Keratinocyte (primary cell): ENCODE results near the gene DDX4. TPM values are rescaled to one million over a fixed set of nuclear protein-coding genes. Genes with fewer than 3 reads are reported as not detected.

Experiments used
- DNase-seq: peaks from one replicate; pipeline ENCODE4 v3.0.0-alpha.2; 2011; ENCODE audit warnings: low read depth, missing footprints, low spot score
- FAIRE-seq: peaks from 2 replicates; lab custom pipeline; 2011; peaks lifted over from hg19 to GRCh38; lab: Jason Lieb, UNC
- H2AFZ ChIP-seq: 2 replicates; pipeline ENCODE4 v1.6.0; 2012; ENCODE audit warnings: low read length, control low read depth, inconsistent platforms; ENCODE audit not compliant: control insufficient read depth
- H3K27ac ChIP-seq: 2 replicates; pipeline ENCODE4 v1.5.1; 2011; ENCODE audit warnings: low read length; ENCODE audit not compliant: control insufficient read depth, insufficient read depth
- H3K27me3 ChIP-seq: 3 replicates; pipeline ENCODE4 v1.6.0; 2011; ENCODE audit warnings: low read length; ENCODE audit not compliant: control insufficient read depth, insufficient read depth; ENCODE audit errors: extremely low read depth
- H3K36me3 ChIP-seq, 2 experiments: 2 replicates in 1 of 2; 3 replicates in 1 of 2; pipeline ENCODE4 v1.5.1; 2011; ENCODE audit warnings: low read length in 2 of 2, mild to moderate bottlenecking in 1 of 2; ENCODE audit not compliant: control insufficient read depth in 2 of 2, insufficient read depth in 2 of 2; ENCODE audit errors: extremely low read depth in 1 of 2
- H3K4me1 ChIP-seq: 3 replicates; pipeline ENCODE4 v1.5.1; 2011; ENCODE audit warnings: low read length; ENCODE audit not compliant: control insufficient read depth, insufficient read depth; ENCODE audit errors: extremely low read depth
- H3K4me2 ChIP-seq: 3 replicates; pipeline ENCODE4 v1.6.0; 2011; ENCODE audit warnings: low read depth, low read length; ENCODE audit not compliant: control insufficient read depth, insufficient read depth; ENCODE audit errors: extremely low read depth
- H3K4me3 ChIP-seq, 3 experiments: fragments of 200-600 bp in 1 of 3; sonication (generic) in 1 of 3; 2 replicates in 2 of 3; 3 replicates in 1 of 3; pipeline ENCODE4 v1.5.1; 2011 to 2016; ENCODE audit warnings: low read length in 3 of 3, mild to moderate bottlenecking in 3 of 3, control low read depth in 2 of 3, inconsistent platforms in 1 of 3, low read depth in 1 of 3, mixed read lengths in 1 of 3, mixed run types in 1 of 3, moderate library complexity in 1 of 3; ENCODE audit not compliant: control insufficient read depth in 2 of 3, insufficient read depth in 2 of 3; ENCODE audit errors: extremely low read depth in 1 of 3
- H3K79me2 ChIP-seq: 2 replicates; pipeline ENCODE4 v1.6.0; 2012; ENCODE audit warnings: low read length; ENCODE audit not compliant: control insufficient read depth, insufficient read depth
- H3K9ac ChIP-seq: 3 replicates; pipeline ENCODE4 v1.6.0; 2011; ENCODE audit warnings: low read length; ENCODE audit not compliant: control insufficient read depth, insufficient read depth; ENCODE audit errors: extremely low read depth
- H3K9me1 ChIP-seq: 3 replicates; pipeline ENCODE4 v1.6.0; 2011; ENCODE audit warnings: low read length; ENCODE audit not compliant: control insufficient read depth, insufficient read depth; ENCODE audit errors: extremely low read depth
- H3K9me3 ChIP-seq: 2 replicates; pipeline ENCODE4 v1.5.1; 2012; ENCODE audit warnings: low read depth, low read length; ENCODE audit not compliant: control insufficient read depth
- H4K20me1 ChIP-seq: 3 replicates; pipeline ENCODE4 v1.6.0; 2011; ENCODE audit warnings: low read length; ENCODE audit not compliant: control insufficient read depth, insufficient read depth; ENCODE audit errors: extremely low read depth
- CTCF ChIP-seq, 3 experiments: IDR thresholded peaks in 1 of 3; conservative IDR thresholded peaks in 1 of 3; optimal IDR thresholded peaks in 1 of 3; 2 replicates in 2 of 3; 3 replicates in 1 of 3; pipeline versions ENCODE3 to v1.5.1; 2011; ENCODE audit warnings: low read length in 3 of 3, mild to moderate bottlenecking in 3 of 3, moderate library complexity in 2 of 3, control low read depth in 1 of 3, inconsistent platforms in 1 of 3; ENCODE audit not compliant: insufficient read depth in 2 of 3; ENCODE audit errors: extremely low read depth in 1 of 3
- EZH2 ChIP-seq: IDR thresholded peaks from one replicate; pipeline ENCODE4 v1.6.1; 2012; ENCODE audit warnings: inconsistent platforms, mild to moderate bottlenecking, low read length, moderate library complexity
- dilution Hi-C: fragments of 300-500 bp; cut with MboI; formaldehyde crosslinking; loops from one replicate; pipeline ENCODE4 v1.7.0; 2020; ENCODE audit warnings: low sequenced_read_pairs; ENCODE audit not compliant: extremely low pct_ligation_motif_present
- polyA plus RNA-seq, 5 experiments: library from polyadenylated mRNA; depleted of rRNA in 3 of 5; stranded (reverse) in 3 of 5; stranded (forward) in 1 of 5; unstranded in 1 of 5; fragments of >200 nt; gene quantifications; 1 replicate in 1 of 5; 2 replicates in 3 of 5; 3 replicates in 1 of 5; pipeline versions ENCODE4 v1.2.1 to v1.2.3, GENCODE V29; 2011 to 2012; ENCODE audit warnings: missing spikeins in 2 of 5, low read depth in 1 of 5, low replicate concordance in 1 of 5

DDX4 gene
- polyA plus RNA-seq, 1 donor (not counting 4 experiments of a cell fraction or from before 2014, with no cell fraction given), result 0.04 TPM

GRCh38 chr5:55714339-55714738 lies 23.5 kb upstream of the DDX4 start:
- dilution Hi-C loops, result no loop called here
- H3K9me3 ChIP-seq, result no peaks in the 10 kb centered on the region
- H4K20me1 ChIP-seq, result no peaks in the 10 kb centered on the region
- H3K4me2 ChIP-seq, result no peak overlapping the region
- H3K4me3 ChIP-seq, result no peak overlapping the region
- H3K79me2 ChIP-seq, result peaks cover 6% of the 10 kb centered on the region
- no peak overlapping the region for H2AFZ ChIP-seq
- no peak overlapping the region for H3K27ac ChIP-seq
- peaks cover 6% of the 10 kb centered on the region for H3K4me1 ChIP-seq
- no peaks in the 10 kb centered on the region for H3K27me3 ChIP-seq
- H3K9ac ChIP-seq, result no peak overlapping the region
- DNase-seq (no peak), FAIRE-seq (no peak)
- no peaks in the 10 kb centered on the region for H3K36me3 ChIP-seq
- no peaks in the 10 kb centered on the region for H3K9me1 ChIP-seq
- TF ChIP-seq EZH2 (no peak), CTCF (optimal IDR thresholded peaks at IDR 0.05 in 1 of 3, IDR thresholded peaks at IDR 0.05 in 1 of 3, conservative IDR thresholded peaks at IDR 0.05 in 1 of 3; ENCODE audit: extremely low read depth in 1 of 3, insufficient read depth in 2 of 3, low read length in 3 of 3) (peak in 2 of 3 experiments; percentile 6 to 55)

GRCh38 chr5:55714749-55715148 lies 23.1 kb upstream of the DDX4 start:
- no peak for FAIRE-seq
- Histone ChIP-seq H3K4me3 (no peak overlapping the region), H3K4me2 (no peak overlapping the region), H3K79me2 (peaks cover 6% of the 10 kb centered on the region), H3K36me3 (no peaks in the 10 kb centered on the region), H3K9me1 (no peaks in the 10 kb centered on the region), H3K9me3 (no peaks in the 10 kb centered on the region), H3K4me1 (peaks cover 6% of the 10 kb centered on the region), H3K9ac (no peak overlapping the region), H3K27ac (no peak overlapping the region), H4K20me1 (no peaks in the 10 kb centered on the region), H3K27me3 (no peaks in the 10 kb centered on the region), H2AFZ (no peak overlapping the region)
- DNase-seq, result no peak
- TF ChIP-seq EZH2 (no peak), CTCF (optimal IDR thresholded peaks at IDR 0.05 in 1 of 3, IDR thresholded peaks at IDR 0.05 in 1 of 3, conservative IDR thresholded peaks at IDR 0.05 in 1 of 3; ENCODE audit: extremely low read depth in 1 of 3, insufficient read depth in 2 of 3, low read length in 3 of 3) (no peak)
- dilution Hi-C loops, result no loop called here
